H1 (cell line): ENCODE data around the gene SMAD7. TPM values are rescaled to one million over a fixed set of nuclear protein-coding genes. Genes with fewer than 3 reads are reported as not detected.

ENCODE experiments used
- CTCF ChIA-PET: fragments of 300-600 bp; sonication (Branson Sonifier 250); formaldehyde crosslinking; loops from one replicate; lab custom pipeline; 2021; ENCODE audit not compliant: partially characterized antibody; lab: Charles Lee
- POLR2A ChIA-PET: fragments of 300-600 bp; sonication (Branson Sonifier 250); formaldehyde crosslinking; loops from one replicate; lab custom pipeline; 2021; ENCODE audit warnings: inconsistent platforms; ENCODE audit not compliant: partially characterized antibody; lab: Charles Lee
- DNase-seq, 2 experiments: peaks; one replicate each; pipeline versions ENCODE4 v3.0.0 to v3.0.0-alpha.2; 2010 to 2022; ENCODE audit warnings: low spot score in 2 of 2, low read depth in 1 of 2, mixed read lengths in 1 of 2
- FAIRE-seq: peaks from 2 replicates; lab custom pipeline; 2011; peaks lifted over from hg19 to GRCh38; lab: Jason Lieb, UNC
- H2AFZ ChIP-seq: 2 replicates; pipeline ENCODE4 v1.8.1; 2012; ENCODE audit warnings: low read length, inconsistent platforms
- H2AK5ac ChIP-seq: 2 replicates; pipeline ENCODE4 v1.6.1; 2013; ENCODE audit warnings: low read depth, low read length
- H2BK120ac ChIP-seq: replicated peaks from 2 replicates; pipeline ENCODE3; 2013; ENCODE audit warnings: low read depth, low read length, inconsistent platforms
- H2BK12ac ChIP-seq: 2 replicates; pipeline ENCODE4 v1.6.1; 2013; ENCODE audit warnings: low read depth, low read length
- H2BK15ac ChIP-seq: 2 replicates; pipeline ENCODE4 v1.6.1; 2013; ENCODE audit warnings: low read length
- H2BK20ac ChIP-seq: 2 replicates; pipeline ENCODE4 v1.6.1; 2013; ENCODE audit warnings: low read length
- H2BK5ac ChIP-seq: 2 replicates; pipeline ENCODE4 v1.6.1; 2013; ENCODE audit warnings: low read depth, low read length
- H3K14ac ChIP-seq: 2 replicates; pipeline ENCODE4 v1.6.1; 2013; ENCODE audit warnings: inconsistent platforms; ENCODE audit not compliant: insufficient read length
- H3K18ac ChIP-seq: 2 replicates; pipeline ENCODE4 v1.6.1; 2013; ENCODE audit warnings: low read length; ENCODE audit errors: extremely low read depth
- H3K23ac ChIP-seq: 2 replicates; pipeline ENCODE4 v1.6.1; 2013; ENCODE audit warnings: inconsistent platforms; ENCODE audit not compliant: insufficient read length
- H3K23me2 ChIP-seq: 2 replicates; pipeline ENCODE4 v1.6.1; 2013; ENCODE audit warnings: low read depth, low read length
- H3K27ac ChIP-seq: 2 replicates; pipeline ENCODE4 v1.6.1; 2011; ENCODE audit warnings: low read depth, low read length, inconsistent platforms
- H3K27me3 ChIP-seq, 4 experiments: replicated peaks in 1 of 4; 1 replicate in 1 of 4; 2 replicates in 3 of 4; pipeline versions ENCODE4 v1.6.1 to v1.8.1; 2011 to 2013; ENCODE audit warnings: low read length in 3 of 4, mild to moderate bottlenecking in 3 of 4, inconsistent platforms in 2 of 4, mixed read lengths in 2 of 4, moderate library complexity in 1 of 4; ENCODE audit not compliant: control insufficient read depth in 3 of 4, insufficient read depth in 3 of 4; ENCODE audit errors: extremely low read depth in 1 of 4
- H3K36me3 ChIP-seq, 4 experiments: 2 replicates each; pipeline versions ENCODE4 v1.6.1 to v1.8.1; 2011 to 2013; ENCODE audit warnings: mild to moderate bottlenecking in 4 of 4, low read length in 3 of 4, moderate library complexity in 2 of 4, control low read depth in 1 of 4, inconsistent platforms in 1 of 4; ENCODE audit not compliant: insufficient read depth in 4 of 4, control insufficient read depth in 2 of 4
- H3K4ac ChIP-seq: replicated peaks from 2 replicates; pipeline ENCODE3; 2013; ENCODE audit warnings: low read length, low read depth, mixed read lengths, inconsistent platforms; ENCODE audit not compliant: insufficient read length
- H3K4me1 ChIP-seq, 4 experiments: replicated peaks in 1 of 4; 1 replicate in 1 of 4; 2 replicates in 3 of 4; pipeline versions ENCODE4 v1.6.1 to v1.8.1; 2011 to 2013; ENCODE audit warnings: low read length in 3 of 4, inconsistent platforms in 2 of 4, mixed read lengths in 1 of 4; ENCODE audit not compliant: insufficient read depth in 4 of 4, control insufficient read depth in 3 of 4
- H3K4me2 ChIP-seq, 2 experiments: 2 replicates each; pipeline versions ENCODE4 v1.6.1 to v1.8.1; 2011 to 2013; ENCODE audit warnings: low read depth in 2 of 2, low read length in 2 of 2, control low read depth in 1 of 2, inconsistent platforms in 1 of 2, mild to moderate bottlenecking in 1 of 2; ENCODE audit not compliant: insufficient read depth in 1 of 2
- H3K4me3 ChIP-seq, 4 experiments: fragments of 200-600, 300-600 bp in 1 of 4; sonication (generic), shearing (Covaris generic), sonication (Bioruptor Twin) in 1 of 4; 2 replicates each; pipeline versions ENCODE4 v1.5.1 to v1.8.1; 2011 to 2016; ENCODE audit warnings: low read length in 4 of 4, low read depth in 3 of 4, control low read depth in 2 of 4, inconsistent platforms in 2 of 4, mild to moderate bottlenecking in 2 of 4, mixed read lengths in 1 of 4, moderate library complexity in 1 of 4; ENCODE audit not compliant: insufficient read depth in 2 of 4; ENCODE audit errors: extremely low read depth in 1 of 4
- H3K56ac ChIP-seq: replicated peaks from 2 replicates; pipeline ENCODE3; 2013; ENCODE audit warnings: low read depth, mild to moderate bottlenecking, mixed read lengths, low read length, inconsistent platforms; ENCODE audit not compliant: insufficient read length
- H3K79me1 ChIP-seq: 2 replicates; pipeline ENCODE4 v1.6.1; 2013; ENCODE audit warnings: low read depth, low read length, control low read depth
- H3K79me2 ChIP-seq, 2 experiments: 2 replicates each; pipeline versions ENCODE4 v1.6.1 to v1.8.1; 2012 to 2013; ENCODE audit warnings: low read length in 2 of 2, mild to moderate bottlenecking in 2 of 2, inconsistent platforms in 1 of 2; ENCODE audit not compliant: insufficient read depth in 2 of 2, control insufficient read depth in 1 of 2
- H3K9ac ChIP-seq, 4 experiments: replicated peaks in 1 of 4; 1 replicate in 1 of 4; 2 replicates in 3 of 4; pipeline versions ENCODE4 v1.6.1 to v1.8.1; 2011 to 2013; ENCODE audit warnings: low read depth in 3 of 4, low read length in 3 of 4, control low read depth in 2 of 4, mild to moderate bottlenecking in 2 of 4, moderate library complexity in 2 of 4, inconsistent platforms in 1 of 4; ENCODE audit errors: extremely low read depth in 1 of 4
- H3K9me3 ChIP-seq, 2 experiments: 2 replicates each; pipeline versions ENCODE4 v1.6.1 to v1.8.1; 2012 to 2013; ENCODE audit warnings: mild to moderate bottlenecking in 2 of 2, moderate library complexity in 2 of 2, control low read depth in 1 of 2, inconsistent platforms in 1 of 2, low read depth in 1 of 2, low read length in 1 of 2, mixed read lengths in 1 of 2; ENCODE audit not compliant: insufficient read depth in 2 of 2
- H4K20me1 ChIP-seq, 2 experiments: replicated peaks in 1 of 2; 2 replicates each; pipeline versions ENCODE3 to v1.8.1; 2011 to 2013; ENCODE audit warnings: inconsistent platforms in 2 of 2, low read length in 2 of 2, mild to moderate bottlenecking in 1 of 2; ENCODE audit not compliant: insufficient read depth in 2 of 2, control insufficient read depth in 1 of 2
- H4K5ac ChIP-seq: 2 replicates; pipeline ENCODE4 v1.6.1; 2013; ENCODE audit warnings: low read length, low read depth, mixed read lengths, inconsistent platforms; ENCODE audit not compliant: insufficient read length
- H4K8ac ChIP-seq: 2 replicates; pipeline ENCODE4 v1.8.0; 2013; ENCODE audit warnings: mild to moderate bottlenecking, moderate library complexity, low read length, inconsistent platforms; ENCODE audit not compliant: insufficient read depth; ENCODE audit errors: extremely low read depth
- H4K91ac ChIP-seq: replicated peaks from 2 replicates; pipeline ENCODE3; 2013; ENCODE audit warnings: low read length, mixed read lengths, inconsistent platforms; ENCODE audit not compliant: insufficient read length
- CTBP2 ChIP-seq: IDR thresholded peaks from 2 replicates; pipeline ENCODE4 v1.7.0; 2011; ENCODE audit warnings: borderline replicate concordance, mild to moderate bottlenecking, moderate library complexity, mixed read lengths, low read length; ENCODE audit not compliant: insufficient read depth, insufficient read length
- KDM4A ChIP-seq: IDR thresholded peaks from one replicate; pipeline ENCODE4 v1.7.1; 2012; ENCODE audit warnings: low read depth, mild to moderate bottlenecking, moderate library complexity, low read length, inconsistent platforms; ENCODE audit not compliant: severe bottlenecking
- WGBS, 2 experiments: shearing (Covaris generic) in 1 of 2; methylation state at CpG; one replicate each; pipeline versions ENCODE4 v1.1.6 to v1.1.7; 2013 to 2015; ENCODE audit warnings: low lambda C conversion rate in 2 of 2, mixed read lengths in 2 of 2, inconsistent platforms in 1 of 2, low coverage in 1 of 2, missing lambda C conversion rate in 1 of 2; ENCODE audit not compliant: insufficient replicate concordance in 2 of 2, insufficient coverage in 1 of 2, insufficient read length in 1 of 2; ENCODE audit errors: extremely low coverage in 1 of 2, missing lambda C conversion rate in 1 of 2; 5-methylcytosine and 5-hydroxymethylcytosine counted together
- polyA plus RNA-seq, 7 experiments: library from polyadenylated mRNA; depleted of rRNA in 3 of 7; stranded (reverse) in 5 of 7; unstranded in 2 of 7; fragments of >200 nt in 5 of 7; fragments of 200-250 nt in 2 of 7; gene quantifications; 1 replicate in 5 of 7; 2 replicates in 1 of 7; 4 replicates in 1 of 7; pipeline versions ENCODE4 v1.2.1 to v1.2.3, GENCODE V29; 2011 to 2013; ENCODE audit warnings: missing spikeins in 2 of 7, mixed read lengths in 2 of 7
- total RNA-seq: library from RNA; stranded (reverse); fragmentation: NEBNext Ultra II Directional; extraction: Animal tissue kit (Norgen Biotek cat#: 25700); gene quantifications from 2 replicates; pipeline ENCODE4 v1.2.1, GENCODE V29; 2021

Gene SMAD7
- total and polyA plus RNA-seq, 2 of the 8 experiments (the other 6 are each of a cell fraction or from before 2014, with no cell fraction given): 6.5 to 15.5 TPM

DNA sequence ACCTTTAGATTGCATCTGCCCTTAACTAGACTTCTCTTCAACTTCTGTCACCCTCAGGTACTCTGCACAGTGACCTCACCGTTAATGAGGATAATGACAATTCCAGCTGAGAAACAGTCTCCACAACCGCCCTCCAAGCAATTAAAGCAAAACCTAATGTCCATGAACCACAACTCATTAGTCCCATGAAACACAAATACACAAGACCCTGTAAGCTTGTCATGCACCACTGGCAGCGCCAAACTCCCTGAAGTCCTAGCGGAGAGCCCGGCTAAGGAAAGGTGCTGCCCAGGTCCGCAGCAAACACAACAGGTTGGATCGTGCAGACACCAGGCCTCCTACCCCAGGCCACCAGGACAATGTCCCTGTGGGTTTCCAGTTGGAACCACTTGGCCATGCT lies 7.4 kb downstream of the SMAD7 start:
- Histone ChIP-seq H4K8ac (no peak overlapping the region), H3K79me1 (no peaks in the 10 kb centered on the region), H3K4ac (no peak overlapping the region), H2BK12ac (no peak overlapping the region), H4K20me1 (peaks cover 14 to 38% of the 10 kb centered on the region in 2 experiments), H2BK5ac (no peak overlapping the region), H4K91ac (no peak overlapping the region), H3K27ac (no peak overlapping the region), H3K36me3 (no peaks in the 10 kb centered on the region; a peak in 1 of 8 replicates), H3K4me1 (peaks cover 9 to 46% (median 26%) of the 10 kb centered on the region in 4 experiments), H3K56ac (no peak overlapping the region), H3K23me2 (peaks cover 2% of the 10 kb centered on the region; the same call in 1 of the 2 replicates), H3K9me3 (no peaks in the 10 kb centered on the region), H2AFZ (no peak overlapping the region), H2BK20ac (no peak overlapping the region), H3K79me2 (peaks cover 40 to 87% of the 10 kb centered on the region in 2 experiments), H3K4me2 (no peak overlapping the region), H2BK15ac (no peak overlapping the region), H3K18ac (no peak overlapping the region), H3K14ac (no peak overlapping the region), H3K9ac (no peak overlapping the region), H2BK120ac (no peak overlapping the region), H3K27me3 (peaks cover 0 to 14% (median 9%) of the 10 kb centered on the region in 4 experiments; a peak in 3 of 7 replicates), H4K5ac (no peak overlapping the region), H2AK5ac (no peak overlapping the region), H3K4me3 (no peak overlapping the region), H3K23ac (no peak overlapping the region)
- TF ChIP-seq KDM4A: no peak
- no peak for TF ChIP-seq CTBP2
- ChIA-PET POLR2A (no interaction called here), CTCF (interaction anchor here (2.9 kb wide), 1 partner anchor 10 kb away, joined by 7 read pairs; no protein-coding TSS in a partner anchor)
- DNase-seq: no peak
- FAIRE-seq: no peak
- WGBS, 2 experiments: 92% methylated on average over 7 of the region's 7 CpGs; no CpG with 5 or more reads in 1 of the 2 experiments
